Midbrain (tissue), 1 donor: ENCODE measurements around the gene SMKR1.
"Not testable (repeated sequence)": the region's sequence is repeated elsewhere in the genome, so short reads cannot be mapped to it uniquely, and the experiment has no call there.

Experiments used
- DNase-seq: peaks from one replicate; lab custom pipeline; 2025; lab: John Stamatoyannopoulos, UW

The SMKR1 gene

GRCh38 chr7:129482781-129483180 lies 19.6 kb upstream of the SMKR1 start:
- no peak for DNase-seq

DNA sequence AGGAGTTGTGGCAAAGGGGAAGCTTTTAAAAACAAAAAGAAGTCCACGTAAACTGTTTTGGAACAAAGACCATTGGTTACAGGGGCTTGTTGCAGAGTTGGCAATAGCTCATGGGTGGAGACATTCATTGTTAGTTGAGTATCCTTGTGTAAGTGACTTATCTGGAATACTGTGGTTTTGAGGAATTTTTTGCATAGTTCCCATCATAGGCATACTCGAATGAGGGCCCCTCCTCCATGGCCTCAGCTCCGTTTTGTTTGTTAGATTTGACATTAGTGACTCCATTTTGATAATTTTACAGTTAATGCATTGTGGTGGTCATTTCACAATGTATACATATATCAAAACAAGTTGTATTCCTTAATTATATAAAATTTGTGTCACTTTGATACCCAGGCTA lies 12.8 kb upstream of the SMKR1 start:
- DNase-seq, result no peak

DNA sequence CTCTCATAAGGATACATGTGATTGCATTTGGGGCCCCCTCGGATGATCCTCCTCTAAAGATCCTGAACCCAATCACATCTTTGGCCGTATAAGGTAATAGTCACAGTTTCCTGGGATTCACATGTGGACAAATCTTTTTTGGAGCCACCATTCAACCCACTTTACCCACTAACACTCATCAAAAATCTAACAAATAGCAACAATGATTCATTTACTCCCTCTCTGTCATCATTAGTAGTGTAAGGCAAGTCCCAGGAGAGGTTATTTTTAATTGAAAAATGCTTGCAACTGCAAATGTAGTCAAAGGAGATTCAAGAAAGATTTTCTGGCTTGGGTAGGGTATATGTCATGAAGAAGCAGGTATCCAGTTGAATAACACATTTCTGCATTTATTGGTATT lies 9.9 kb upstream of the SMKR1 start:
- DNase-seq, result no peak

GRCh38 chr7:129493555-129493954 lies 8.8 kb upstream of the SMKR1 start:
- no peak for DNase-seq

GRCh38 chr7:129494041-129494440 lies 8.3 kb upstream of the SMKR1 start:
- DNase-seq, result no peak

GRCh38 chr7:129495987-129496386 lies 6.3 kb upstream of the SMKR1 start:
- DNase-seq, result no peak

- no peak for DNase-seq
Observed at GRCh38 chr7:129496653-129497052, 5.7 kb upstream of the SMKR1 start.

DNA sequence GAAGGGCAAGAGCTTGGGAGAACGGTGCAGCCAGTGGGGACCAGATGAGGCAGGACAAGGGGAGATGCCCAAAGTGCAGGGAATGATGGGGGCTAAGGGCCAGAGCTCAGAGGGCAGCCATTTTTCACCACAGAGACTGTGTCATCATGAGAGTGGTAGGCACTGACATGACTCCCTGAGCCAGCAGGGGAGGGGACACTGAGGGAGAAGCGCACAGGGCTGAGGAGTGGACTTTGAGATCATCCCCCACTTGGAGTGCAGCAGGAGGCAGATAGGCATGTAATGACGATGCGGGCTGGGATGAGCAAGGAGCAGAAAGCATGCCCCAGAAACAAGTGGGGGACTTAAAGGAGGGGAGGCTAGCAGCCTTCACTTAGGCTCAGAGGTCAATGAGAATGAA lies 5.2 kb upstream of the SMKR1 start:
- no peak for DNase-seq

- no peak for DNase-seq
Observed at GRCh38 chr7:129498021-129498420, 4.3 kb upstream of the SMKR1 start.

- no peak for DNase-seq
Observed at GRCh38 chr7:129499999-129500398, 2.3 kb upstream of the SMKR1 start.

- DNase-seq, result no peak
Observed at GRCh38 chr7:129502708-129503685, 666 bp downstream of the SMKR1 start.

- no peak for DNase-seq
Observed at GRCh38 chr7:129503725-129504124, 1.4 kb downstream of the SMKR1 start.

GRCh38 chr7:129512192-129512591 lies 9.9 kb downstream of the SMKR1 start:
- DNase-seq, result no peak

GRCh38 chr7:129513546-129513945 lies 11.2 kb downstream of the SMKR1 start:
- DNase-seq, result no peak

GRCh38 chr7:129514683-129515082 lies 12.4 kb downstream of the SMKR1 start:
- no peak for DNase-seq

GRCh38 chr7:129515381-129515780 lies 13.1 kb downstream of the SMKR1 start:
- DNase-seq, result no peak

- DNase-seq, result no peak
Observed at GRCh38 chr7:129517931-129518330, 15.6 kb downstream of the SMKR1 start.

DNA sequence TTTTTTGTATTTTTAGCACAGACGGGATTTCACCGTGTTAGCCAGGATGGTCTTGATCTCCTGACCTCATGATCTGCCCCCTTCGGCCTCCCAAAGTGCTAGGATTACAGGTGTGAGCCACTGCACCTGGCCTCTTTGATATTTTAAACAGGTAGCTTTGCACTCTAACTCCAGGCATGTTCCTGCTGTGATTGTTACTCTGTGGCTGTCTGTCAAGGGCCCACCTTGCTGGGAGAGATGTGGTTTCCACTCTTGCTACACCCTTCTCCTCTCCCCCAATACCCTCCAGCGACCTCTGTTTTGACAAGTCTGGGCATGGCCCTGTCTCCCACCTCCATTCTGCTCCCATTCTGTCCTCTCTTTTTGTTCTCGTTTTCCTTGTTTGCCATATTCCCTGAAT lies 17.1 kb downstream of the SMKR1 start:
- DNase-seq, result no peak

DNA sequence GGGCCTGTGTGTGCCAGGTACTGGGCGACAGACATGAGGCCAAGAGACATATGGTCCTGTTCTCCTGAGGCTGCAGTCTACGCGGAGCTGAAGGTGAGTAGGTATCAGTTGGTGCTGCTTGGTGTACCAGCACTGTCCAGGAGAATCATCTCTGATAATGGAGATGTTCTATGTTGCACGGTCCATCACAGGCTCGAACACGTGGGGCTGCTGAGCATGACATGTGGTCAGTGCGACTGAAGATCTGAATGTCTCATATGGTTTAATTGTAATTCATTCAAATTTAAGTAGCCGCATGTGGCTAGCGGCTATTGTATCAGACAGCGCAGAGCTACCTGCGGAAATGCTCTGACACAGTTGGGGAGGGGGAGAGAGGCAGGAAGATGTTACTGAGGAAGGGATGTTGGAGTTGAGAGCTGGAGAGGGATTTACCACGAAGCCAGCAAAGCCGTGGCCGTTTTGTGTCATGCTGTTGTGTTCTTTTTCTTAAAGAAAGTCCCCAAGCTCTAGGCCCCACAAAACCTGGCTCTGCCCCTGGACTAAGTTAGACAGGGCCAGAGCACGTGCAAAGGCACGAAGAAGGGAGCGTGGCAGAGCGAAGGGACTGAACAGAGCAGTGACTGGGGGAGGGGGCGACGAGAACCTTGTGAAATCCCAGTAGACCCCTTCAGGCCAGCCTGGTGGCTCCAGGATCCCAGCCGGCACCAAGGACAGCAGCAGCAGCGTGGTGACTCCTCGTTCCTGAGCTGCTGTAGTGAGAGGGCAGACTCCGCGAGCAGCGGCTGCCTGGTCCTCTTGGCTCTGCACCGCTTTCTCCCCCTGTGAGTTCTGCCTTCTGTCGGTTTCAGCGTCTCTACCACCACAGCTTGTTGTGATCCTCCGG lies 20.0 kb downstream of the SMKR1 start:
- DNase-seq, result no peak

GRCh38 chr7:129522971-129523340 lies 20.6 kb downstream of the SMKR1 start:
- no peak for DNase-seq

GRCh38 chr7:129523924-129524323 lies 21.6 kb downstream of the SMKR1 start:
- DNase-seq, result no peak

GRCh38 chr7:129524405-129524804 lies 22.1 kb downstream of the SMKR1 start:
- not testable (repeated sequence) for DNase-seq
